Common myeloid progenitor, CD34-positive (primary cell): ENCODE data around the gene PCYOX1L.

Source experiments
- CTCF ChIA-PET: fragments of 350-600 bp; sonication (Branson Sonifier 250); formaldehyde crosslinking; loops from one replicate; lab custom pipeline; 2021; ENCODE audit warnings: antibody characterized with exemption; lab: Charles Lee
- POLR2A ChIA-PET: fragments of 350-600 bp; sonication (Branson Sonifier 250); formaldehyde crosslinking; loops from one replicate; lab custom pipeline; 2021; ENCODE audit warnings: antibody characterized with exemption; lab: Charles Lee
- DNase-seq, 3 donors: peaks; one replicate each; pipeline versions ENCODE4 v3.0.0 to v3.0.0-alpha.2; 2013
- H3K27ac ChIP-seq, 2 experiments: 1 replicate in 1 of 2; 2 replicates in 1 of 2; pipeline ENCODE4 v1.7.0; 2013; ENCODE audit warnings: inconsistent platforms in 2 of 2, low read length in 2 of 2, mild to moderate bottlenecking in 2 of 2, low read depth in 1 of 2, moderate library complexity in 1 of 2; ENCODE audit not compliant: severe bottlenecking in 2 of 2, insufficient read depth in 1 of 2, poor library complexity in 1 of 2
- H3K27me3 ChIP-seq, 5 experiments: replicated peaks in 2 of 5; 1 replicate in 3 of 5; 2 replicates in 2 of 5; pipeline versions ENCODE4 v1.6.1 to v1.7.0; 2013; ENCODE audit warnings: low read length in 4 of 5, mild to moderate bottlenecking in 2 of 5, moderate library complexity in 2 of 5, inconsistent platforms in 1 of 5; ENCODE audit not compliant: insufficient read depth in 5 of 5, control insufficient read depth in 4 of 5
- H3K36me3 ChIP-seq, 4 experiments: 1 replicate in 2 of 4; 2 replicates in 2 of 4; pipeline versions ENCODE4 v1.6.1 to v1.7.0; 2013; ENCODE audit warnings: low read length in 3 of 4, control low read depth in 1 of 4, mild to moderate bottlenecking in 1 of 4; ENCODE audit not compliant: control insufficient read depth in 4 of 4, insufficient read depth in 4 of 4
- H3K4me1 ChIP-seq, 4 experiments: 1 replicate in 3 of 4; 2 replicates in 1 of 4; pipeline versions ENCODE4 v1.6.1 to v1.7.1; 2013; ENCODE audit warnings: low read length in 3 of 4, mild to moderate bottlenecking in 3 of 4, control low read depth in 1 of 4, inconsistent platforms in 1 of 4, moderate library complexity in 1 of 4; ENCODE audit not compliant: control insufficient read depth in 4 of 4, insufficient read depth in 4 of 4; ENCODE audit errors: control extremely low read depth in 1 of 4
- H3K4me3 ChIP-seq, 7 experiments: 1 replicate in 4 of 7; 2 replicates in 3 of 7; pipeline versions ENCODE4 v1.5.1 to v1.7.0; 2013; ENCODE audit warnings: mild to moderate bottlenecking in 7 of 7, low read length in 6 of 7, moderate library complexity in 6 of 7, inconsistent platforms in 2 of 7, low read depth in 2 of 7, control low read depth in 1 of 7; ENCODE audit not compliant: insufficient read depth in 4 of 7, control insufficient read depth in 1 of 7; ENCODE audit errors: extremely low read depth in 1 of 7
- H3K9me3 ChIP-seq, 5 experiments: 1 replicate in 4 of 5; 2 replicates in 1 of 5; pipeline versions ENCODE4 v1.6.1 to v1.7.1; 2013; ENCODE audit warnings: low read length in 4 of 5, mild to moderate bottlenecking in 2 of 5, inconsistent platforms in 1 of 5, low read depth in 1 of 5, moderate library complexity in 1 of 5; ENCODE audit not compliant: control insufficient read depth in 4 of 5, insufficient read depth in 2 of 5; ENCODE audit errors: control extremely low read depth in 1 of 5
- WGBS: methylation state at CpG from one replicate; pipeline ENCODE4 v1.1.5; 2013; ENCODE audit not compliant: insufficient coverage; 5-methylcytosine and 5-hydroxymethylcytosine counted together

Gene PCYOX1L

DNA sequence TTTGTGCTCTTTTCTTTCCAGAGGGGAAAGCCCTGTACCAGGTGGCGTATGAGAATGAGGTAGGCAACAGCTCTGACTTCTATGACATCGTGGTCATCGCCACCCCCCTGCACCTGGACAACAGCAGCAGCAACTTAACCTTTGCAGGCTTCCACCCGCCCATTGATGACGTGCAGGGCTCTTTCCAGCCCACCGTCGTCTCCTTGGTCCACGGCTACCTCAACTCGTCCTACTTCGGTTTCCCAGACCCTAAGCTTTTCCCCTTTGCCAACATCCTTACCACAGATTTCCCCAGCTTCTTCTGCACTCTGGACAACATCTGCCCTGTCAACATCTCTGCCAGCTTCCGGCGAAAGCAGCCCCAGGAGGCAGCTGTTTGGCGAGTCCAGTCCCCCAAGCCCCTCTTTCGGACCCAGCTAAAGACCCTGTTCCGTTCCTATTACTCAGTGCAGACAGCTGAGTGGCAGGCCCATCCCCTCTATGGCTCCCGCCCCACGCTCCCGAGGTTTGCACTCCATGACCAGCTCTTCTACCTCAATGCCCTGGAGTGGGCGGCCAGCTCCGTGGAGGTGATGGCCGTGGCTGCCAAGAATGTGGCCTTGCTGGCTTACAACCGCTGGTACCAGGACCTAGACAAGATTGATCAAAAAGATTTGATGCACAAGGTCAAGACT, 10.3 kb downstream of the PCYOX1L start:
- 96% methylated on average over 20 of the region's 22 CpGs for WGBS
- no peak overlapping the region for H3K4me3 ChIP-seq
- H3K27me3 ChIP-seq, result no peaks in the 10 kb centered on the region
- peaks cover 0 to 17% (median 0%) of the 10 kb centered on the region in 4 experiments for H3K4me1 ChIP-seq
- DNase-seq, result no peak
- ChIA-PET POLR2A (no interaction called here), CTCF (interaction anchor here (0.9 to 22.5 kb wide), 28 partner anchors 8 to 809 kb away, joined by 3 to 209 read pairs (median 6); partner anchors contain the start of genes GRPEL2, IL17B and PCYOX1L)
- H3K9me3 ChIP-seq, result no peaks in the 10 kb centered on the region
- no peak overlapping the region for H3K27ac ChIP-seq
- H3K36me3 ChIP-seq, result peaks cover 2 to 15% (median 6%) of the 10 kb centered on the region in 4 experiments

DNA sequence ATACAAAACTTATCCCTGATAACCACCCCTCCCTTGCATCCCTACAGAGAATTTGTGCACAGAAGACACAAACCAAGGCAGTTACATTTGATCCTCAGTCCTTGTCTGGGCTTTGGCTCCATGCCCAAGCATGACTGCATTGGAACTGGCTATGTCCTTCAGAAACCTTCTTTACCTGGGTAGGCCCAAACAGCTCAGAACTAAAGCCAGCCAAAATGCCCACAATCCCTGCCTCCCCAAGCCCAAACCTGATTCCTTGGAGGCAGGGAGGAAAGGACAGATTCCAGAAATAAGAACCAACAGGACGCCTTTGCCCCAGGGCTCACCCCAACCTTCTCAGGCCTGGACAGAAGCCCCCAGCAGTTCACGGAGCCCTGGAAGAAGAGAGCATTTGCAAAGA, 13.0 kb downstream of the PCYOX1L start:
- POLR2A ChIA-PET, result no interaction called here

DNA sequence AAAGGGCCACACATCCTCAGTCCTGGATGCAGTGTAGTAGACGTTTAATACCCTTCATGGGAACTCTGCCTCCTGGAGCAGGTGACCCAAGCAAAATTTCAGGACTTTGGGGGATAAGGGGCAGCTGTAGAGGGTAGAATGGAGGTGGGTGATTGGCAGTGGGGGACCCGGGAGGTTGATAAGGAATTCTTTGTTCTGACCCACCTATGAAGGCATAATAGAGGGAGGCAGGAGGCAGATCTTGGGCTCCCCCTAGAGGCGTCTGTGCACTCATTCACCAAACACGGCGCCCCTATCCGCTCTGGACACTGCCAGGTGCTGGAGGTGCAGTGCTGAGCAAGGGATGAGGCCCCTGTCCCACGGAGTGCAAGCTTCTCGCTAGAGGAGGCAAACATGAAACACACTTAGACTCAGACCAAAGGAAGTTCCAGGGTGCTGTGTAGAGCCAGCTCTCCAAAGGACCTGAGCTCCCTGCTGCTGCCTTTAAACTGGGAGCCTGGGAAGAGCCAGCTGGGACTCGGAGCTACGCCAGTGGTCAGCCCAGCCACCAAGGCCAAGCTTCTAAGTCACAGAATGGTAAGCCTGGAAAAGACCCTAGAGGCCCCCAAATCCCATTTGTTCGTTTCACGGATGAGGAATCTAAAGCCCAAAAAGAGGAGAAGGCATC, 13.6 kb downstream of the PCYOX1L start:
- peaks cover 0 to 10% (median 0%) of the 10 kb centered on the region in 4 experiments for H3K4me1 ChIP-seq
- CTCF ChIA-PET, result interaction anchor here (0.6 to 22.5 kb wide), 35 partner anchors 10 to 247 kb away, joined by 3 to 209 read pairs (median 4); partner anchors contain the start of genes ABLIM3, GRPEL2, IL17B and PCYOX1L
- peak; percentile 48 to 71 (median 60) for DNase-seq

More for the DNA sequence above, 13.0 kb downstream of the PCYOX1L start:
- H3K9me3 ChIP-seq, result no peaks in the 10 kb centered on the region
- no peak overlapping the region for H3K27ac ChIP-seq
- CTCF ChIA-PET, result interaction anchor here (0.9 to 22.5 kb wide), 22 partner anchors 10 to 230 kb away, joined by 3 to 209 read pairs (median 7); partner anchors contain the start of genes ABLIM3, GRPEL2, IL17B and PCYOX1L
- H3K27me3 ChIP-seq, result no peaks in the 10 kb centered on the region
- no peak for DNase-seq
- H3K4me3 ChIP-seq, result no peak overlapping the region
- peaks cover 0 to 9% (median 3%) of the 10 kb centered on the region in 4 experiments for H3K36me3 ChIP-seq
- peaks cover 0 to 10% (median 0%) of the 10 kb centered on the region in 4 experiments for H3K4me1 ChIP-seq
- WGBS, result 100% methylated on average over 2 of the region's 2 CpGs

DNA sequence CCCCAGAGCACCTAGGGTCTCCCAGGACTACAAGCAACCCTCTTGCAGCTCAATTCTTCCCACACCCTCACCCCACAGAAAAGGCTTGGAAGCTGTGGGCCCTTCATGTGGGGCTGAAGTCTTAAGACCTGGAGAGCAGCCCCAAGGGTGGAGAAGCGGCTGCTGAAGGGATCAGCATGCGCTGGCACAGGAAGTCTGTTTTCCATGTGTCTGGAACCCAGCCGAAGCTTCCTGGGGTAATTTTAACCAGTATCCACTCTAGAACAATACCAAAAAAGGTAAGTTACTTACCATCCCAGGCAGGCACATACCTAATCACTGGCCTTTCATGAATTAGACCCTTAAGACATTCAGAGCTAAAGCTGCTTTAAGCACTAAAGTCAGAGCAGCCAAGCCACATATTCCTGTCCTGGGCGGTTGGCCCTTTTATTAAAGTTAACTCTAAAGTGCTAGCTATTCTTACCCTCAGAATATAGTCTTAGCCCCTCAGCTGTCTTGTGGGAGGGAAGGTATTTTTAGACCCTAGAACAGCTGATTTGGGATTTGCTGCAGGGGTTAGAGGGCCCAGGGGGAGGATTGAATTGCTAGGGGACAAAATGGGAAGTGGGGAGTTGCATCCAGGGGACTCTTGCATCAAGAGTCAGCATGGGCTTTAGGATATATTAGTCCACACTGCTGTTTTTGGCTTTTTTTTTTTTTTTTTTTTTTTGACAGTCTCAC, 14.4 kb downstream of the PCYOX1L start:
- no peaks in the 10 kb centered on the region for H3K9me3 ChIP-seq
- peaks cover 0 to 4% (median 1%) of the 10 kb centered on the region in 4 experiments for H3K36me3 ChIP-seq
- H3K4me3 ChIP-seq, result no peak overlapping the region
- ChIA-PET CTCF (interaction anchor here (0.6 to 22.5 kb wide), 37 partner anchors 9 to 246 kb away, joined by 3 to 209 read pairs (median 4); partner anchors contain the start of genes ABLIM3, GRPEL2, IL17B and PCYOX1L), POLR2A (no interaction called here)
- H3K27me3 ChIP-seq, result no peaks in the 10 kb centered on the region
- H3K4me1 ChIP-seq, result peaks cover 0 to 6% (median 0%) of the 10 kb centered on the region in 4 experiments
- WGBS, result 100% methylated on average over 1 of the region's 4 CpGs
- no peak overlapping the region for H3K27ac ChIP-seq
- DNase-seq, result no peak

More for the DNA sequence above, 13.6 kb downstream of the PCYOX1L start:
- Histone ChIP-seq H3K9me3 (no peaks in the 10 kb centered on the region), H3K27ac (no peak overlapping the region), H3K36me3 (peaks cover 0 to 4% (median 2%) of the 10 kb centered on the region in 4 experiments), H3K27me3 (no peaks in the 10 kb centered on the region), H3K4me3 (no peak overlapping the region)
- POLR2A ChIA-PET, result no interaction called here
- WGBS, result 44% methylated on average over 9 of the region's 12 CpGs

DNA sequence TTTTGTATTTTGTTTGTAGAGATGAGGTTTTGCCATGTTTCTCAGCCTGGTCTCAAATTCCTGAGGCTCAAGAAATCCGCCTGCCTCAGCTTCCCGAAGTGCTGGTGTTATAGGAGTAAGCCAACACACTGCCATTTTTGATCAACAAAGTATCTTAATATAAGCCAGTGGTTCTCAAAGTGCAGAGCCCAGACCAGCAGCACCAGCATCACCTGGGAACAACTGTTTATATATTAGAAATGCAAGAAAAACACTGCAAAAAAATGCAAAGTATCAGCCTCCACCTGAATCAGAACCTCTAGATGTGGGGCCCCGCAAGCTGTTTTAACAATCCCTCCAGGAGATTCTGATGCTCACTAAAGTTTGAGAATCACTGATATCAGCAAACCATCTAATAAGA, 15.1 kb downstream of the PCYOX1L start:
- H3K4me1 ChIP-seq, result no peaks in the 10 kb centered on the region
- ChIA-PET POLR2A (no interaction called here), CTCF (interaction anchor here (0.7 to 22.5 kb wide), 18 partner anchors 9 to 246 kb away, joined by 3 to 209 read pairs (median 8); partner anchors contain the start of genes GRPEL2, IL17B and PCYOX1L)
- WGBS, result 100% methylated on average over 3 of the region's 3 CpGs
- no peaks in the 10 kb centered on the region for H3K27me3 ChIP-seq
- no peak overlapping the region for H3K4me3 ChIP-seq
- H3K27ac ChIP-seq, result no peak overlapping the region
- DNase-seq, result no peak
- no peaks in the 10 kb centered on the region for H3K9me3 ChIP-seq
- peaks cover 0 to 4% (median 1%) of the 10 kb centered on the region in 4 experiments for H3K36me3 ChIP-seq

DNA sequence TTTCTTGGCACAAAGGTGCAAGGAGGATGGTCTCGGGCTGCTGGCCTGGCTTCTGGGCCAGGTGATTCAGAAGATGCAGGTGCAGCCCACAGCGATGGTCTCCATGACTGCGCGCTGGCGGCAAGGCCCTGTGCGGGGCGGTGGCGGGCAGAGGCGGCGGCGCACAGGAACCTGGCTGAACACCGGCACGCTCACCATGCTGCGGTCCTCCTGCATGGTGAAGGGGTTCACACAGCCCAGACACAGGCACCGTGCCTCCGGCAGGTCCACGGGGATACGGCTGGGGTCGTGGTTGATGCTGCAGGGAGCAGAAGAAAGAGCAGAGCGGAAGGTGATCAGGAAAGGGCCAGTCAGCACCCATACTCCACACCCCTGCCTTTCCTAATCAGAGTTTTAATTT, 16.5 kb downstream of the PCYOX1L start:
- WGBS, result 97% methylated on average over 12 of the region's 20 CpGs
- POLR2A ChIA-PET, result no interaction called here
- H3K9me3 ChIP-seq, result no peaks in the 10 kb centered on the region
- DNase-seq, result no peak
- CTCF ChIA-PET, result interaction anchor here (1.6 to 22.5 kb wide), 6 partner anchors 7 to 60 kb away, joined by 4 to 209 read pairs (median 69); partner anchors contain the start of genes IL17B and PCYOX1L
- H3K27ac ChIP-seq, result no peak overlapping the region
- no peaks in the 10 kb centered on the region for H3K36me3 ChIP-seq
- H3K4me1 ChIP-seq, result no peaks in the 10 kb centered on the region
- no peaks in the 10 kb centered on the region for H3K27me3 ChIP-seq
- no peak overlapping the region for H3K4me3 ChIP-seq
